K562 (cell line): ENCODE results near the gene TTLL9. TPM values are rescaled to one million over a fixed set of nuclear protein-coding genes. Genes with fewer than 3 reads are reported as not detected.
A peak's percentile ranks its signal among the peaks of the same experiment; 100 is the strongest.

Source experiments
- ATAC-seq: fragments of 200-7000 bp; cut with Tn5 transposase; 3 replicates; pipeline ENCODE4 v1.9.1; 2020; ENCODE audit warnings: moderate library complexity
- BruUV-seq: library from RNA; stranded (reverse); fragments of 400-500 nt; replicated peaks from 2 replicates; lab custom pipeline; 2021; lab: Mats Ljungman, UMichigan
- CTCF ChIA-PET: fragments of 300-600 bp; formaldehyde crosslinking; extraction: SDS; loops from one replicate; lab custom pipeline; 2021; ENCODE audit warnings: low intra/inter-chr PET ratio; lab: Yijun Ruan, JAX
- POLR2A ChIA-PET: fragments of 300-600, 350-650 bp; sonication (Branson Sonifier 250); formaldehyde crosslinking; extraction: SDS; loops from one replicate; lab custom pipeline; 2021; ENCODE audit warnings: antibody characterized with exemption, inconsistent platforms; lab: Yijun Ruan, JAX
- DNase-seq, 4 experiments: peaks; one replicate each; pipeline versions ENCODE4 v3.0.0 to v3.0.0-alpha.2; 2011 to 2018; ENCODE audit warnings: low spot score in 3 of 4, mixed read lengths in 3 of 4; ENCODE audit errors: extremely low read depth in 1 of 4
- FAIRE-seq: peaks from 2 replicates; lab custom pipeline; 2011; peaks lifted over from hg19 to GRCh38; lab: Jason Lieb, UNC
- H2AFZ ChIP-seq: 2 replicates; pipeline ENCODE4 v1.6.0; 2011; ENCODE audit warnings: low read depth, low read length, control low read depth, inconsistent platforms
- H3K27ac ChIP-seq: fragments of 200-600 bp; 3 replicates; pipeline ENCODE4 v1.8.0; 2011; ENCODE audit warnings: low read depth, mild to moderate bottlenecking, control low read depth, inconsistent platforms, low read length, moderate library complexity, mixed read lengths; ENCODE audit errors: extremely low read depth
- H3K27me3 ChIP-seq, 2 experiments: fragments of 300-600 bp in 1 of 2; 2 replicates in 1 of 2; 3 replicates in 1 of 2; pipeline versions ENCODE4 v1.6.0 to v1.8.0; 2011; ENCODE audit warnings: inconsistent platforms in 2 of 2, low read length in 2 of 2, mild to moderate bottlenecking in 1 of 2, mixed read lengths in 1 of 2, moderate library complexity in 1 of 2; ENCODE audit not compliant: control insufficient read depth in 2 of 2, insufficient read depth in 2 of 2
- H3K36me3 ChIP-seq: fragments of 300-600 bp; 3 replicates; pipeline ENCODE4 v1.8.0; 2011; ENCODE audit warnings: mild to moderate bottlenecking, low read length, inconsistent platforms; ENCODE audit not compliant: control insufficient read depth, insufficient read depth
- H3K4me1 ChIP-seq, 2 experiments: fragments of 200-600 bp in 1 of 2; replicated peaks in 1 of 2; 2 replicates in 1 of 2; 3 replicates in 1 of 2; pipeline versions ENCODE4 v1.5.1 to v1.8.0; 2011; ENCODE audit warnings: inconsistent platforms in 2 of 2, low read length in 2 of 2, mild to moderate bottlenecking in 1 of 2, mixed read lengths in 1 of 2, moderate library complexity in 1 of 2; ENCODE audit not compliant: control insufficient read depth in 2 of 2, insufficient read depth in 2 of 2
- H3K4me2 ChIP-seq: 2 replicates; pipeline ENCODE4 v1.6.1; 2011; ENCODE audit warnings: low read length, control low read depth, inconsistent platforms, mixed read lengths; ENCODE audit not compliant: insufficient read depth
- H3K4me3 ChIP-seq: fragments of 200-600 bp; sonication (generic), shearing (Covaris generic); 2 replicates; pipeline ENCODE4 v1.5.1; 2016; ENCODE audit warnings: control low read depth, inconsistent platforms
- H3K79me2 ChIP-seq: fragments of 200-600 bp; 3 replicates; pipeline ENCODE4 v1.8.0; 2011; ENCODE audit warnings: low read length, inconsistent platforms; ENCODE audit not compliant: control insufficient read depth, insufficient read depth
- H3K9ac ChIP-seq, 2 experiments: 2 replicates each; pipeline versions ENCODE4 v1.6.0 to v1.6.1; 2011; ENCODE audit warnings: low read depth in 2 of 2, low read length in 2 of 2, control low read depth in 1 of 2, inconsistent platforms in 1 of 2, mild to moderate bottlenecking in 1 of 2, mixed read lengths in 1 of 2; ENCODE audit not compliant: insufficient read depth in 1 of 2
- H3K9me1 ChIP-seq: one replicate; pipeline ENCODE4 v1.6.0; 2011; ENCODE audit warnings: inconsistent platforms, mild to moderate bottlenecking, low read length, moderate library complexity; ENCODE audit not compliant: control insufficient read depth, insufficient read depth
- H3K9me3 ChIP-seq: replicated peaks from 2 replicates; pipeline ENCODE4 v1.5.1; 2011; ENCODE audit warnings: low read depth, low read length, inconsistent platforms; ENCODE audit not compliant: control insufficient read depth, insufficient read depth
- H4K20me1 ChIP-seq: replicated peaks from 2 replicates; pipeline ENCODE4 v1.6.1; 2011; ENCODE audit warnings: low read length, inconsistent platforms, mixed read lengths; ENCODE audit not compliant: control insufficient read depth, insufficient read depth
- CBX2 ChIP-seq: fragments of 200-600 bp; sonication (generic); IDR thresholded peaks from one replicate; pipeline ENCODE4 v1.6.1; 2012; ENCODE audit warnings: mild to moderate bottlenecking, low read length, inconsistent platforms; ENCODE audit not compliant: insufficient read depth, poor library complexity, severe bottlenecking
- ETV5 ChIP-seq: sonication (generic); formaldehyde crosslinking; IDR thresholded peaks from 2 replicates; pipeline ENCODE4 v1.4.0; 2020; ENCODE audit warnings: low read depth, mild to moderate bottlenecking, missing genetic modification reagents
- GATAD2A ChIP-seq: fragments of 450-650 bp; IDR thresholded peaks from 2 replicates; pipeline ENCODE4 v1.6.1; 2017
- HDAC1 ChIP-seq, 2 experiments: fragments of 450-650 bp; IDR thresholded peaks; 2 replicates each; pipeline ENCODE4 v1.6.1; 2016 to 2017; ENCODE audit warnings: inconsistent platforms in 1 of 2, mild to moderate bottlenecking in 1 of 2, moderate library complexity in 1 of 2
- HDAC3 ChIP-seq: fragments of 450-650 bp; IDR thresholded peaks from 2 replicates; pipeline ENCODE4 v1.6.1; 2018; ENCODE audit warnings: borderline replicate concordance, mild to moderate bottlenecking, moderate library complexity; ENCODE audit not compliant: partially characterized antibody
- HDAC6 ChIP-seq: IDR thresholded peaks from 2 replicates; pipeline ENCODE4 v1.6.1; 2012; ENCODE audit warnings: low read depth, mild to moderate bottlenecking, control low read depth, inconsistent platforms, low read length, moderate library complexity
- HOXB6 ChIP-seq: fragments of 250-450 bp; sonication (Bioruptor Pico); IDR thresholded peaks from 2 replicates; pipeline ENCODE4 v1.5.1; 2022; ENCODE audit warnings: mild to moderate bottlenecking, borderline replicate concordance
- JUND ChIP-seq, 2 experiments: IDR thresholded peaks; 2 replicates in 1 of 2; 3 replicates in 1 of 2; pipeline ENCODE4 v1.6.1; 2011; ENCODE audit warnings: borderline replicate concordance in 2 of 2, low read depth in 2 of 2, low read length in 2 of 2, improper control_type of control experiment in 1 of 2, missing biosample characterization in 1 of 2, missing genetic modification characterization in 1 of 2, missing genetic modification reagents in 1 of 2
- NR3C1 ChIP-seq: sonication (generic); formaldehyde crosslinking; IDR thresholded peaks from 2 replicates; pipeline ENCODE4 v1.8.1; 2022; ENCODE audit warnings: missing genetic modification reagents
- RFX5 ChIP-seq: IDR thresholded peaks from 2 replicates; pipeline ENCODE4 v1.6.1; 2011; ENCODE audit warnings: low read depth, mild to moderate bottlenecking, improper control_type of control experiment, low read length
- SIN3A ChIP-seq, 2 experiments: fragments of 150-350 bp in 1 of 2; IDR thresholded peaks; 2 replicates each; pipeline ENCODE4 v1.6.1; 2011 to 2016; ENCODE audit warnings: borderline replicate concordance in 2 of 2, low read depth in 2 of 2, low read length in 2 of 2, mild to moderate bottlenecking in 2 of 2, moderate library complexity in 2 of 2; ENCODE audit not compliant: control insufficient read depth in 1 of 2
- ZBTB8A ChIP-seq: fragments of 450-650 bp; IDR thresholded peaks from 2 replicates; pipeline ENCODE4 v1.6.1; 2018; ENCODE audit warnings: mild to moderate bottlenecking, moderate library complexity; ENCODE audit not compliant: partially characterized antibody
- ZEB2 ChIP-seq: fragments of 450-650 bp; IDR thresholded peaks from 2 replicates; pipeline ENCODE4 v1.6.1; 2016
- ZNF12 ChIP-seq: sonication (generic); formaldehyde crosslinking; IDR thresholded peaks from 2 replicates; pipeline ENCODE4 v1.4.0; 2020; ENCODE audit warnings: mild to moderate bottlenecking, missing genetic modification reagents
- ZNF3 ChIP-seq: fragments of 250-450 bp; sonication (Bioruptor Pico); IDR thresholded peaks from 2 replicates; pipeline ENCODE4 v1.5.0; 2021; ENCODE audit warnings: mild to moderate bottlenecking, moderate library complexity
- ZNF384 ChIP-seq: IDR thresholded peaks from 2 replicates; pipeline ENCODE4 v1.6.1; 2012; ENCODE audit warnings: low read depth, low read length, improper control_type of control experiment
- WGBS: fragments of 100-300 bp; shearing (Covaris generic); methylation state at CpG from one replicate; pipeline ENCODE4 v1.1.6; 2016; ENCODE audit warnings: low coverage, mixed read lengths; ENCODE audit not compliant: insufficient coverage; ENCODE audit errors: missing lambda C conversion rate; 5-methylcytosine and 5-hydroxymethylcytosine counted together
- in situ Hi-C: fragments of 300-500 bp; cut with MboI; formaldehyde crosslinking; loops from 4 replicates; pipeline ENCODE4 v1.15.0; 2018; ENCODE audit warnings: inconsistent platforms, mixed read lengths
- intact Hi-C: fragments of 100-400 bp; cut with micrococcal nuclease; formaldehyde crosslinking; loops from 2 replicates; pipeline ENCODE4 v1.14.2; 2022
- polyA plus RNA-seq, 8 experiments: library from polyadenylated mRNA; depleted of rRNA in 4 of 8; stranded (reverse) in 5 of 8; unstranded in 3 of 8; fragments of >200 nt; fragmentation: Nextera tagmentation in 2 of 8; fragmentation: Illumina TruSeq in 1 of 8; extraction: Ambion mirVana in 2 of 8; extraction: Trizol in 1 of 8; gene quantifications; 2 replicates each; pipeline versions ENCODE4 v1.2.1 to v1.2.3, GENCODE V29; 2011 to 2014; ENCODE audit warnings: inconsistent platforms in 1 of 8, missing spikeins in 1 of 8
- total RNA-seq, 7 experiments: library from RNA; depleted of rRNA in 6 of 7; stranded (reverse); fragments of >200 nt in 6 of 7; fragmentation: Illumina TruSeq in 2 of 7; extraction: Trizol in 2 of 7; gene quantifications; 2 replicates each; pipeline versions ENCODE4 v1.2.1 to v1.2.3, GENCODE V29; 2011 to 2021; ENCODE audit warnings: low replicate concordance in 1 of 7
- TF ChIP-seq, protein P1 (sequence below): sonication (generic); IDR thresholded peaks from 2 replicates; pipeline ENCODE4 v1.6.1; 2016
- TF ChIP-seq, protein P2 (sequence below): fragments of 450-650 bp; IDR thresholded peaks from 2 replicates; pipeline ENCODE4 v1.6.1; 2018; ENCODE audit not compliant: partially characterized antibody

TTLL9 gene
- total and polyA plus RNA-seq, 9 of the 15 experiments (the other 6 are each of a cell fraction or from before 2014, with no cell fraction given) = 0.06 to 0.07 TPM; not detected in 7

DNA sequence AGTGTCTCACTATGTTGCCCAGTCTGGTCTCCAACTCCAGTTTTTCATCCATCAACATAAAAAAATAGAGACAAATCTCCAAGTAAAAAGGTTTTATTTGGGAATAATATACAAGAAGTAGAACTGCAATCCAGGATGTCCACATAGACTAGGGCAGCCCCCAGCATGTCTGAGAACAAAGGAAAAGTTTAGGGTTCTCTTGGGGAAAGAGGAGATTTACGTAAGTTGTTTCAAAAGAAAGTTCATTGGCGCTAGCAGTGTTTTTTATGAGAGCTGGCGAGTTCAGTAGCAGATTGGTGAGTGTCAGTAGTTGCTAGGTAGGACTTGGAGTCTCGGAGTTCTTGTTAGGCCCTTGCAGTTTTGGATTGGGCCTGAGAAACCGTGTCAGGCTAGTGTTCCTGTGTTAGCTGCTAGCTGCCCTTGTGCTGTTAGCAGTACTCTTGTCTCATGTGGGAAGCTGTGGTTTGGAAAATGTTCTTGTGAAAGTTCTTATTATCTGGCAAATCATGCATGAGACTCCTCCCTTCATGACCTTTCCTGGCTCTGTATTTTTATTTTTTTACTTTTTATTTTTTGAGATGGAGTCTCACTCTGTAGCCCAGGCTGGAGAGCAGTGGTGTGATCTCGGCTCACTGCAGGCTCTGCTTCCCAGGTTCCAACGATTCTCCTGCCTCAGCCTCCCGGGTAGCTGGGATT, 24.7 kb downstream of the TTLL9 start:
- no peak overlapping the region for H3K9ac ChIP-seq
- FAIRE-seq = peak; percentile 67
- no peaks in the 10 kb centered on the region for H3K4me1 ChIP-seq
- no peak overlapping the region for H3K4me3 ChIP-seq
- intact Hi-C loops = no loop called here
- H3K9me1 ChIP-seq = no peaks in the 10 kb centered on the region
- no peaks in the 10 kb centered on the region for H3K36me3 ChIP-seq
- H3K79me2 ChIP-seq = no peaks in the 10 kb centered on the region
- ChIA-PET CTCF (no interaction called here), POLR2A (interaction anchor here (0.6 to 1.7 kb wide), 5 partner anchors 12 to 172 kb away, joined by 3 to 6 read pairs (median 3); no protein-coding TSS in a partner anchor)
- 11% methylated on average over 8 of the region's 8 CpGs for WGBS
- peaks cover 11 to 18% of the 10 kb centered on the region in 2 experiments for H3K27me3 ChIP-seq
- BruUV-seq = no TSS peak
- in situ Hi-C loops = no loop called here
- no peaks in the 10 kb centered on the region; the same call in 1 of the 2 replicates for H4K20me1 ChIP-seq
- H2AFZ ChIP-seq = peak overlapping the region; percentile 72
- peak in 1 of 4 experiments; percentile 29 for DNase-seq
- no peaks in the 10 kb centered on the region for H3K9me3 ChIP-seq
- no peak overlapping the region for H3K27ac ChIP-seq
- no peak overlapping the region; the same call in 1 of the 2 replicates for H3K4me2 ChIP-seq
- ATAC-seq = peak; percentile 91
- TF ChIP-seq JUND (IDR thresholded peaks at IDR 0.05; ENCODE audit: borderline replicate concordance, low read depth, low read length) = no peak
- TF ChIP-seq JUND (tag; IDR thresholded peaks at IDR 0.05; ENCODE audit: borderline replicate concordance, low read depth, low read length) = no peak
- no peak for TF ChIP-seq HDAC6
- TF ChIP-seq ZNF384 = 0 out of 2 replicates have a peak, but pooled peaks have one; percentile 10
- peak; percentile 97 for TF ChIP-seq RFX5
- no peak for TF ChIP-seq HOXB6
- no peak for TF ChIP-seq HDAC3
- no peak for TF ChIP-seq ETV5 (CRISPR knock-in tag)
- TF ChIP-seq CBX2 = no peak
- no peak for TF ChIP-seq ZEB2
- TF ChIP-seq, protein P1, sequence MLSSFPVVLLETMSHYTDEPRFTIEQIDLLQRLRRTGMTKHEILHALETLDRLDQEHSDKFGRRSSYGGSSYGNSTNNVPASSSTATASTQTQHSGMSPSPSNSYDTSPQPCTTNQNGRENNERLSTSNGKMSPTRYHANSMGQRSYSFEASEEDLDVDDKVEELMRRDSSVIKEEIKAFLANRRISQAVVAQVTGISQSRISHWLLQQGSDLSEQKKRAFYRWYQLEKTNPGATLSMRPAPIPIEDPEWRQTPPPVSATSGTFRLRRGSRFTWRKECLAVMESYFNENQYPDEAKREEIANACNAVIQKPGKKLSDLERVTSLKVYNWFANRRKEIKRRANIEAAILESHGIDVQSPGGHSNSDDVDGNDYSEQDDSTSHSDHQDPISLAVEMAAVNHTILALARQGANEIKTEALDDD = 0 out of 2 replicates have a peak, but pooled peaks have one; percentile 18
- TF ChIP-seq ZBTB8A = no peak
- no peak for TF ChIP-seq HDAC1 (IDR thresholded peaks at IDR 0.05)
- no peak for TF ChIP-seq GATAD2A
- TF ChIP-seq ZNF12 (CRISPR knock-in tag) = no peak
- TF ChIP-seq, protein P2, sequence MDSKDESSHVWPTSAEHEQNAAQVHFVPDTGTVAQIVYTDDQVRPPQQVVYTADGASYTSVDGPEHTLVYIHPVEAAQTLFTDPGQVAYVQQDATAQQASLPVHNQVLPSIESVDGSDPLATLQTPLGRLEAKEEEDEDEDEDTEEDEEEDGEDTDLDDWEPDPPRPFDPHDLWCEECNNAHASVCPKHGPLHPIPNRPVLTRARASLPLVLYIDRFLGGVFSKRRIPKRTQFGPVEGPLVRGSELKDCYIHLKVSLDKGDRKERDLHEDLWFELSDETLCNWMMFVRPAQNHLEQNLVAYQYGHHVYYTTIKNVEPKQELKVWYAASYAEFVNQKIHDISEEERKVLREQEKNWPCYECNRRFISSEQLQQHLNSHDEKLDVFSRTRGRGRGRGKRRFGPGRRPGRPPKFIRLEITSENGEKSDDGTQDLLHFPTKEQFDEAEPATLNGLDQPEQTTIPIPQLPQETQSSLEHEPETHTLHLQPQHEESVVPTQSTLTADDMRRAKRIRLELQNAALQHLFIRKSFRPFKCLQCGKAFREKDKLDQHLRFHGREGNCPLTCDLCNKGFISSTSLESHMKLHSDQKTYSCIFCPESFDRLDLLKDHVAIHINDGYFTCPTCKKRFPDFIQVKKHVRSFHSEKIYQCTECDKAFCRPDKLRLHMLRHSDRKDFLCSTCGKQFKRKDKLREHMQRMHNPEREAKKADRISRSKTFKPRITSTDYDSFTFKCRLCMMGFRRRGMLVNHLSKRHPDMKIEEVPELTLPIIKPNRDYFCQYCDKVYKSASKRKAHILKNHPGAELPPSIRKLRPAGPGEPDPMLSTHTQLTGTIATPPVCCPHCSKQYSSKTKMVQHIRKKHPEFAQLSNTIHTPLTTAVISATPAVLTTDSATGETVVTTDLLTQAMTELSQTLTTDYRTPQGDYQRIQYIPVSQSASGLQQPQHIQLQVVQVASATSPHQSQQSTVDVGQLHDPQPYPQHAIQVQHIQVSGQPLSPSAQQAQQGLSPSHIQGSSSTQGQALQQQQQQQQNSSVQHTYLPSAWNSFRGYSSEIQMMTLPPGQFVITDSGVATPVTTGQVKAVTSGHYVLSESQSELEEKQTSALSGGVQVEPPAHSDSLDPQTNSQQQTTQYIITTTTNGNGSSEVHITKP = no peak
- TF ChIP-seq NR3C1 (CRISPR knock-in tag) = no peak
- no peak for TF ChIP-seq ZNF3
- TF ChIP-seq SIN3A (IDR thresholded peaks at IDR 0.05; ENCODE audit: borderline replicate concordance in 2 of 2, control insufficient read depth in 1 of 2, low read depth in 2 of 2, low read length in 2 of 2) = no peak
